ENCODE results near the gene FPR3.

Gene FPR3

GRCh38 chr19:51873097-51873496 is 78.1 kb downstream of the FPR3 start:
- H3K27me3 ChIP-seq (replicated peaks; ENCODE audit: control insufficient read depth, insufficient read depth, low read length, poor library complexity, severe bottlenecking) = no peaks in the 10 kb centered on the region
- DNase-seq = no peak
- peaks cover 78% of the 10 kb centered on the region for H3K9me3 ChIP-seq (ENCODE audit: control insufficient read depth, low read length)
- no peak overlapping the region for H3K4me3 ChIP-seq (ENCODE audit: insufficient read depth, low read depth, low read length, poor library complexity, severe bottlenecking)
- no peaks in the 10 kb centered on the region for H3K4me1 ChIP-seq (ENCODE audit: control insufficient read depth, insufficient read depth, low read length, poor library complexity, severe bottlenecking)
- H3K36me3 ChIP-seq (ENCODE audit: control insufficient read depth, insufficient read depth, low read length) = peaks cover 52% of the 10 kb centered on the region
- no peak overlapping the region for H3K27ac ChIP-seq (ENCODE audit: insufficient read depth, low read length, poor library complexity, severe bottlenecking)
